Loucy (cell line): Measurements from ENCODE around the gene IFT122.

Experiments
- H2AFZ ChIP-seq: fragments of 200-600 bp; sonication (generic); 2 replicates; pipeline ENCODE4 v1.6.0; 2016; ENCODE audit warnings: antibody characterized with exemption, mild to moderate bottlenecking, low read length, moderate library complexity
- H3F3A ChIP-seq: fragments of 200-600 bp; 2 replicates; pipeline ENCODE4 v1.6.0; 2016; ENCODE audit warnings: antibody characterized with exemption, low read depth, mild to moderate bottlenecking
- H3K27me3 ChIP-seq: fragments of 200-600 bp; sonication (generic); 2 replicates; pipeline ENCODE4 v1.6.1; 2014; ENCODE audit warnings: low read length, mild to moderate bottlenecking; ENCODE audit not compliant: insufficient read depth, poor library complexity, severe bottlenecking
- H3K36me3 ChIP-seq: fragments of 200-600 bp; sonication (generic); 2 replicates; pipeline ENCODE4 v1.6.1; 2016; ENCODE audit warnings: low read length; ENCODE audit not compliant: insufficient read depth
- H3K4me1 ChIP-seq: fragments of 200-600 bp; sonication (generic); 2 replicates; pipeline ENCODE4 v1.5.1; 2014; ENCODE audit warnings: low read length, mild to moderate bottlenecking; ENCODE audit not compliant: insufficient read depth, poor library complexity, severe bottlenecking
- H3K4me2 ChIP-seq: fragments of 200-600 bp; sonication (generic); 2 replicates; pipeline ENCODE4 v1.6.0; 2014; ENCODE audit warnings: antibody characterized with exemption, low read length, low read depth, mild to moderate bottlenecking; ENCODE audit not compliant: poor library complexity, severe bottlenecking
- H3K4me3 ChIP-seq: fragments of 200-600 bp; sonication (generic); 2 replicates; pipeline ENCODE4 v1.5.1; 2014; ENCODE audit warnings: low read length, mild to moderate bottlenecking, mixed read lengths; ENCODE audit not compliant: poor library complexity, severe bottlenecking
- H3K79me2 ChIP-seq: fragments of 200-600 bp; sonication (generic); 2 replicates; pipeline ENCODE4 v1.6.1; 2014; ENCODE audit warnings: low read length; ENCODE audit not compliant: insufficient read depth
- H3K9ac ChIP-seq: fragments of 200-600 bp; sonication (generic); 2 replicates; pipeline ENCODE4 v1.6.0; 2014; ENCODE audit warnings: mild to moderate bottlenecking, low read depth, low read length, moderate library complexity; ENCODE audit not compliant: poor library complexity, severe bottlenecking
- H3K9me2 ChIP-seq: fragments of 200-600 bp; sonication (generic); replicated peaks from 2 replicates; pipeline ENCODE4 v1.6.1; 2016; ENCODE audit warnings: low read depth, low read length, mixed read lengths
- H3K9me3 ChIP-seq: fragments of 200-600 bp; sonication (generic); 2 replicates; pipeline ENCODE4 v1.6.1; 2014; ENCODE audit warnings: mild to moderate bottlenecking, antibody characterized with exemption, low read length, low read depth; ENCODE audit not compliant: insufficient read depth
- H4K20me1 ChIP-seq: fragments of 200-600 bp; sonication (generic); 2 replicates; pipeline ENCODE4 v1.6.0; 2014; ENCODE audit warnings: antibody characterized with exemption, low read length, mild to moderate bottlenecking; ENCODE audit not compliant: insufficient read depth, poor library complexity, severe bottlenecking
- EZH2phosphoT487 ChIP-seq: fragments of 200-600 bp; IDR thresholded peaks from 2 replicates; pipeline ENCODE4 v1.6.1; 2018; ENCODE audit warnings: antibody characterized with exemption, mild to moderate bottlenecking, moderate library complexity, borderline replicate concordance
- TF ChIP-seq, protein P1 (sequence below): fragments of 200-600 bp; sonication (generic); conservative IDR thresholded peaks from 2 replicates; pipeline ENCODE4 v1.5.1; 2014; ENCODE audit warnings: mild to moderate bottlenecking, antibody characterized with exemption, low read length

IFT122 gene

DNA sequence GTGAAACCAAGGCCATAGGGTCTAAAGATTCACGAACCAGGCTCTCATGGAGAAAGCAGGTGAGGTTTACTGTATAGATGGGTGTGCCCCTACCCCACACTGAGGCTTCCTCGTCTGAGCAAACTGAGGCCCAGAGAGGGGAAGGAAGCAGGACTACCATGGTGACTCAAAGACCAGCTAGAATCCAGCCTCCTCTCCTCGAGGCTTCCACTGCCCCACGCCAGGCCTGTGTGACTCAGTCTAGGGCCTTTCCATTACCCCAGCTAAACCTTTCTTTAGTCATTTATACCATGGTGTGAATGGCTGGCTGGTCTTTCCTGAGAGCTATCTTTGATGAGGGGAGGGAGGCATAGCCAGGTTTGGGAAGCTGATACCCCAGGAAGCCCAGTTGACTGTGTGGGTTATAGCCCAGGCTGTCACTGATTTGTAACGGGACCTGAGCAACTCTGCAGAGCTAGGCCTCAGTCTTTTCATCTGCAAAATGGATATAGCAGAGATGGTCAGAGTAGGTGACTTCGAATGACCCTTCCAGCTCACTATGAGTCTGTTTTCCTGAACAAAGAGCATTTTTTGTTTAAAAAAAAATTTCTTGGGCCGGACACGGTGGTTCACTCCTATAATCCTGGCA is 85.4 kb downstream of the IFT122 start:
- Histone ChIP-seq H3K9me3 (no peaks in the 10 kb centered on the region), H3K4me1 (no peaks in the 10 kb centered on the region), H3K79me2 (no peaks in the 10 kb centered on the region), H3K27me3 (no peaks in the 10 kb centered on the region), H3K9ac (no peak overlapping the region), H3K36me3 (no peaks in the 10 kb centered on the region), H3K9me2 (no peaks in the 10 kb centered on the region), H3K4me2 (no peak overlapping the region), H3K4me3 (no peak overlapping the region), H2AFZ (no peak overlapping the region), H3F3A (no peaks in the 10 kb centered on the region), H4K20me1 (no peaks in the 10 kb centered on the region)
- TF ChIP-seq EZH2phosphoT487: no peak
- TF ChIP-seq, protein P1, sequence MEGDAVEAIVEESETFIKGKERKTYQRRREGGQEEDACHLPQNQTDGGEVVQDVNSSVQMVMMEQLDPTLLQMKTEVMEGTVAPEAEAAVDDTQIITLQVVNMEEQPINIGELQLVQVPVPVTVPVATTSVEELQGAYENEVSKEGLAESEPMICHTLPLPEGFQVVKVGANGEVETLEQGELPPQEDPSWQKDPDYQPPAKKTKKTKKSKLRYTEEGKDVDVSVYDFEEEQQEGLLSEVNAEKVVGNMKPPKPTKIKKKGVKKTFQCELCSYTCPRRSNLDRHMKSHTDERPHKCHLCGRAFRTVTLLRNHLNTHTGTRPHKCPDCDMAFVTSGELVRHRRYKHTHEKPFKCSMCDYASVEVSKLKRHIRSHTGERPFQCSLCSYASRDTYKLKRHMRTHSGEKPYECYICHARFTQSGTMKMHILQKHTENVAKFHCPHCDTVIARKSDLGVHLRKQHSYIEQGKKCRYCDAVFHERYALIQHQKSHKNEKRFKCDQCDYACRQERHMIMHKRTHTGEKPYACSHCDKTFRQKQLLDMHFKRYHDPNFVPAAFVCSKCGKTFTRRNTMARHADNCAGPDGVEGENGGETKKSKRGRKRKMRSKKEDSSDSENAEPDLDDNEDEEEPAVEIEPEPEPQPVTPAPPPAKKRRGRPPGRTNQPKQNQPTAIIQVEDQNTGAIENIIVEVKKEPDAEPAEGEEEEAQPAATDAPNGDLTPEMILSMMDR: no peak

DNA sequence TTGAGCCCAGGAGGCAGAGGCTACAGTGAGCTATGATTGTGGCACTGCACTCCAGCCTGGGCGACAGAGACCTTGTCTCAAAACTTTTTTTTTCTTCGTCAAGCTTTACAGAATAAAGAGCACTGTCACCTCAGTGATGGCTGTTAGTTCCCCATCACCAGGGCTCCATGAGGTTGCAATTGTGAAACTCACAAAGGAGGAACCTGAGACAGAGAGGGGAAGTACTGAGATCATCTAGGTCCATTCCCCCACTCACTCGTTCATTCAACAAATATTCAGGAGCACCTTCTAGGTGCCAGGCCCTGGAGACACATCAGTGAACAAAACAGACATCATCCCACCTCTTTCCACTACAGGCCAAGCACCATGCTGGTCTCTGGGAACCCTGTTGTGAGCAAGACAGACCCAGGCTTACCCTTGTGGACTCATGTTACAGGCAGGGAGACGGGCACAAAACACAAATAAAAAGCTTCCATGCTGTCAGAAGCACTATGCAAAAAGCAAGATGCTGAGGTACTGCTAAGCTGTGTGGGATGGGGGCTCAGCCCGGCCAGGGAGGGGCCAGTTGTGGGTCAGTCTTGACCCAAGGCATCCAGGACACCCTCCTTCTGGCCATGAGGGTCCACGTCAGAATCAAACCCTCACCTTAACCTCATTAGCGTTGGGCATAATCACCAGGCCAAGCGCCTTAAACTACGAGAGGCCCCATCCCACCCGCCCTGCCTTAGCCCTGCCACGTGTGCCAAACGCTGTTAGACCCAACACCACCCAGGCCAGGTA is 86.3 kb downstream of the IFT122 start:
- Histone ChIP-seq H4K20me1 (no peaks in the 10 kb centered on the region), H3F3A (no peaks in the 10 kb centered on the region), H3K4me3 (no peak overlapping the region), H3K9me3 (no peaks in the 10 kb centered on the region), H3K4me1 (no peaks in the 10 kb centered on the region), H3K9me2 (no peaks in the 10 kb centered on the region), H2AFZ (no peak overlapping the region), H3K36me3 (no peaks in the 10 kb centered on the region), H3K4me2 (no peak overlapping the region), H3K27me3 (no peaks in the 10 kb centered on the region), H3K79me2 (no peaks in the 10 kb centered on the region), H3K9ac (no peak overlapping the region)
- TF ChIP-seq, protein P1: no peak
- no peak for TF ChIP-seq EZH2phosphoT487

DNA sequence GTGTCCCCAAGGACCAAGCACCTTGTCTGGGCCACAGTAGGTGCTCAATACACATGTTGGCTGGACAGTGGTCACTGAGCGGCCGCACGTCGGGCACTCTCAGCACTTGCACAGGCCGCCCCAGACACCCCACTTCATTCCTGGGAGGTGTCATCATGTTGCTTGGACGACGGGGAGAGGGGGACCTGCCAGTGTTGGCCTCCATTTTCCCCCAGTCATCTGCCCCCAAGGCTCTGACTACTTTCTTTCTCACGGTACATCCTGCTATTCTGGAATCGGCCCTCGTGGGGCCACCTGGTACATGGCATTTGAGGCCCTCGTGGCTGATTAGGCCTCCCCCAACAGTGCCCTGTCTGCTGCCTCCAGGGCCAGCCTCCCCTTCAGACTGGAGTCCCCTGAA is 87.2 kb downstream of the IFT122 start:
- H3K4me3 ChIP-seq: no peak overlapping the region
- no peaks in the 10 kb centered on the region for H3K79me2 ChIP-seq
- H3K27me3 ChIP-seq: no peaks in the 10 kb centered on the region
- H3K9ac ChIP-seq: no peak overlapping the region
- no peaks in the 10 kb centered on the region for H4K20me1 ChIP-seq
- H3K4me2 ChIP-seq: no peak overlapping the region
- no peaks in the 10 kb centered on the region for H3K9me3 ChIP-seq
- TF ChIP-seq, protein P1: no peak
- TF ChIP-seq EZH2phosphoT487: no peak
- H3K9me2 ChIP-seq: no peaks in the 10 kb centered on the region
- no peaks in the 10 kb centered on the region for H3F3A ChIP-seq
- H3K4me1 ChIP-seq: no peaks in the 10 kb centered on the region
- H3K36me3 ChIP-seq: no peaks in the 10 kb centered on the region
- H2AFZ ChIP-seq: no peak overlapping the region
